Activated CD8-positive, alpha-beta T cell treated with anti-CD3 and anti-CD28 coated beads for 36 hours (primary cell): ENCODE measurements around the gene DEFB121. TPM values are rescaled to one million over a fixed set of nuclear protein-coding genes. Genes with fewer than 3 reads are reported as not detected.

ENCODE experiments used
- ATAC-seq: fragments of 200-7000 bp; cut with Tn5 transposase; one replicate; pipeline ENCODE4 v1.10.0; 2021; ENCODE audit warnings: mild to moderate bottlenecking, moderate library complexity
- CTCF ChIA-PET: fragments of 350-600 bp; sonication (Branson Sonifier 250); formaldehyde crosslinking; loops from one replicate; lab custom pipeline; 2021; ENCODE audit warnings: antibody characterized with exemption; lab: Charles Lee
- POLR2A ChIA-PET: fragments of 350-600 bp; sonication (Branson Sonifier 250); formaldehyde crosslinking; loops from one replicate; lab custom pipeline; 2021; ENCODE audit warnings: antibody characterized with exemption; lab: Charles Lee
- DNase-seq: peaks from one replicate; pipeline ENCODE4 v3.0.0-alpha.2; 2020
- H3K27ac Mint-ChIP-seq: one replicate; pipeline ENCODE4 v1.8.0; 2021; ENCODE audit warnings: mild to moderate bottlenecking, mixed read lengths
- H3K27me3 Mint-ChIP-seq: one replicate; pipeline ENCODE4 v1.8.0; 2021; ENCODE audit warnings: mixed read lengths
- H3K36me3 Mint-ChIP-seq: one replicate; pipeline ENCODE4 v1.8.0; 2021; ENCODE audit warnings: low read depth, mixed read lengths
- H3K4me1 Mint-ChIP-seq: one replicate; pipeline ENCODE4 v1.8.0; 2021; ENCODE audit warnings: low read depth, mixed read lengths
- H3K4me3 Mint-ChIP-seq: one replicate; pipeline ENCODE4 v1.8.0; 2021; ENCODE audit warnings: mild to moderate bottlenecking, moderate library complexity, mixed read lengths
- H3K9me3 Mint-ChIP-seq: one replicate; pipeline ENCODE4 v1.8.0; 2021; ENCODE audit warnings: mixed read lengths
- CTCF ChIP-seq: fragments of 200-600 bp; IDR thresholded peaks from one replicate; pipeline ENCODE4 v1.8.0; 2022; ENCODE audit warnings: antibody characterized with exemption, mild to moderate bottlenecking
- intact Hi-C: fragments of 100-400 bp; cut with micrococcal nuclease; formaldehyde crosslinking; loops from one replicate; pipeline ENCODE4 v1.10.0; 2022
- total RNA-seq, 2 experiments: library from RNA; stranded (reverse); gene quantifications; one replicate each; pipeline ENCODE4 v1.2.3, GENCODE V29; 2021

DEFB121 gene
- total RNA-seq, 2 experiments from 2014 or later, result not detected

- no peaks in the 10 kb centered on the region for H3K36me3 Mint-ChIP-seq
- no peak for ATAC-seq
- H3K27me3 Mint-ChIP-seq, result peaks cover 5% of the 10 kb centered on the region
- no peak for DNase-seq
- H3K27ac Mint-ChIP-seq, result no peak overlapping the region
- CTCF ChIA-PET, result no interaction called here
- no peaks in the 10 kb centered on the region for H3K4me1 Mint-ChIP-seq
- no peaks in the 10 kb centered on the region for H3K9me3 Mint-ChIP-seq
- H3K4me3 Mint-ChIP-seq, result no peak overlapping the region
- intact Hi-C loops, result no loop called here
- no peak for TF ChIP-seq CTCF
- POLR2A ChIA-PET, result no interaction called here
Observed at GRCh38 chr20:31403886-31404285, 2.1 kb downstream of the DEFB121 start.

GRCh38 chr20:31394900-31395299 lies 11.1 kb downstream of the DEFB121 start:
- ChIA-PET POLR2A (no interaction called here), CTCF (no interaction called here)
- H3K27ac Mint-ChIP-seq, result no peak overlapping the region
- no peak overlapping the region for H3K4me3 Mint-ChIP-seq
- intact Hi-C loops, result no loop called here
- ATAC-seq (no peak), DNase-seq (no peak)
- TF ChIP-seq CTCF, result no peak
- no peaks in the 10 kb centered on the region for H3K9me3 Mint-ChIP-seq
- H3K36me3 Mint-ChIP-seq, result no peaks in the 10 kb centered on the region
- H3K4me1 Mint-ChIP-seq, result no peaks in the 10 kb centered on the region
- peaks cover 13% of the 10 kb centered on the region for H3K27me3 Mint-ChIP-seq

- TF ChIP-seq CTCF, result no peak
- CTCF ChIA-PET, result no interaction called here
- no peak overlapping the region for H3K27ac Mint-ChIP-seq
Observed at GRCh38 chr20:31392836-31393235, 13.2 kb downstream of the DEFB121 start.

GRCh38 chr20:31390490-31390889 lies 15.5 kb downstream of the DEFB121 start, which contains the start of gene DEFB119:
TSS of gene DEFB119 (minus strand) at chr20:31390590. CDS start at chr20:31390483, 107 bp downstream.
- Mint-ChIP-seq H3K4me3 (no peak within 1 kb of the TSS), H3K4me1 (no peaks in the 10 kb centered on the region), H3K36me3 (no peaks in the 10 kb centered on the region), H3K27ac (no peak within 1 kb of the TSS), H3K27me3 (peaks cover 14% of the 10 kb centered on the region), H3K9me3 (no peaks in the 10 kb centered on the region)
- ChIA-PET POLR2A (no interaction called here), CTCF (interaction anchor here (2.2 kb wide), 1 partner anchor 113 kb away, joined by 6 read pairs; no protein-coding TSS in a partner anchor)
- no peak for DNase-seq
- no peak for ATAC-seq
- no peak for TF ChIP-seq CTCF
- intact Hi-C loops, result no loop called here

More at GRCh38 chr20:31392836-31393235, 13.2 kb downstream of the DEFB121 start:
- no peak overlapping the region for H3K4me3 Mint-ChIP-seq
- peaks cover 16% of the 10 kb centered on the region for H3K27me3 Mint-ChIP-seq
- no peaks in the 10 kb centered on the region for H3K4me1 Mint-ChIP-seq
- H3K36me3 Mint-ChIP-seq, result no peaks in the 10 kb centered on the region
- DNase-seq (no peak), ATAC-seq (no peak)
- no peaks in the 10 kb centered on the region for H3K9me3 Mint-ChIP-seq
- POLR2A ChIA-PET, result no interaction called here
- intact Hi-C loops, result no loop called here

GRCh38 chr20:31374346-31374745 lies 31.7 kb downstream of the DEFB121 start:
- ATAC-seq (no peak), DNase-seq (no peak)
- no peak overlapping the region for H3K4me3 Mint-ChIP-seq
- H3K27ac Mint-ChIP-seq, result no peak overlapping the region
- intact Hi-C loops, result no loop called here
- no peaks in the 10 kb centered on the region for H3K36me3 Mint-ChIP-seq
- POLR2A ChIA-PET, result no interaction called here
- no peaks in the 10 kb centered on the region for H3K4me1 Mint-ChIP-seq
- CTCF ChIA-PET, result no interaction called here
- H3K27me3 Mint-ChIP-seq, result peaks cover 2% of the 10 kb centered on the region
- TF ChIP-seq CTCF, result no peak
- peaks cover 5% of the 10 kb centered on the region for H3K9me3 Mint-ChIP-seq
